CD4-positive, alpha-beta T cell (primary cell): ENCODE results near the gene UBE2D2. TPM values are rescaled to one million over a fixed set of nuclear protein-coding genes. Genes with fewer than 3 reads are reported as not detected.

Experiments used
- ATAC-seq: fragments of 200-7000 bp; cut with Tn5 transposase; one replicate; pipeline ENCODE4 v1.10.0; 2022; ENCODE audit warnings: mild to moderate bottlenecking; ENCODE audit not compliant: poor library complexity
- CTCF ChIA-PET: fragments of 350-600 bp; sonication (Branson Sonifier 250); formaldehyde crosslinking; loops from one replicate; lab custom pipeline; 2021; ENCODE audit warnings: antibody characterized with exemption, inconsistent platforms; lab: Charles Lee
- POLR2A ChIA-PET: fragments of 350-600 bp; sonication (Branson Sonifier 250); formaldehyde crosslinking; loops from one replicate; lab custom pipeline; 2021; ENCODE audit warnings: antibody characterized with exemption, inconsistent platforms; lab: Charles Lee
- DNase-seq, 14 experiments: peaks; one replicate each; pipeline ENCODE4 v3.0.0-alpha.2; 2013 to 2020; ENCODE audit warnings: mixed read lengths in 2 of 14
- H3K27ac ChIP-seq, 2 donors: one replicate each; pipeline versions ENCODE4 v1.5.1 to v1.7.0; 2013; ENCODE audit warnings: low read length in 2 of 2, low read depth in 1 of 2, mild to moderate bottlenecking in 1 of 2
- H3K27me3 ChIP-seq, 2 experiments: 1 replicate in 1 of 2; 2 replicates in 1 of 2; pipeline versions ENCODE4 v1.6.1 to v1.7.0; 2013; ENCODE audit warnings: low read length in 2 of 2, control low read depth in 1 of 2, mild to moderate bottlenecking in 1 of 2, moderate library complexity in 1 of 2; ENCODE audit not compliant: insufficient read depth in 2 of 2, control insufficient read depth in 1 of 2
- H3K36me3 ChIP-seq: one replicate; pipeline ENCODE4 v1.6.1; 2013; ENCODE audit warnings: low read length, control low read depth; ENCODE audit not compliant: insufficient read depth
- H3K4me1 ChIP-seq: one replicate; pipeline ENCODE4 v1.6.1; 2013; ENCODE audit warnings: low read length, control low read depth; ENCODE audit not compliant: insufficient read depth
- H3K4me3 ChIP-seq: one replicate; pipeline ENCODE4 v1.5.1; 2013; ENCODE audit warnings: mild to moderate bottlenecking, low read length, moderate library complexity
- H3K9me3 ChIP-seq, 2 experiments: 1 replicate in 1 of 2; 2 replicates in 1 of 2; pipeline versions ENCODE4 v1.6.1 to v1.7.0; 2013; ENCODE audit warnings: low read length in 2 of 2, mild to moderate bottlenecking in 2 of 2, control low read depth in 1 of 2, moderate library complexity in 1 of 2; ENCODE audit not compliant: control insufficient read depth in 1 of 2, insufficient read depth in 1 of 2
- H3K27ac Mint-ChIP-seq: one replicate; pipeline ENCODE4 v1.8.0; 2020; ENCODE audit warnings: mixed read lengths
- H3K27me3 Mint-ChIP-seq: one replicate; pipeline ENCODE4 v1.8.0; 2021; ENCODE audit warnings: mixed read lengths
- H3K36me3 Mint-ChIP-seq: one replicate; pipeline ENCODE4 v1.8.0; 2021; ENCODE audit warnings: low read depth, mixed read lengths
- H3K4me1 Mint-ChIP-seq: one replicate; pipeline ENCODE4 v1.8.0; 2021; ENCODE audit warnings: low read depth, mixed read lengths
- H3K4me3 Mint-ChIP-seq: one replicate; pipeline ENCODE4 v1.8.0; 2020; ENCODE audit warnings: mild to moderate bottlenecking, mixed read lengths
- H3K9me3 Mint-ChIP-seq: one replicate; pipeline ENCODE4 v1.8.0; 2020; ENCODE audit warnings: mixed read lengths
- intact Hi-C, 2 experiments: fragments of 100-400 bp; cut with DNase I in 1 of 2; cut with micrococcal nuclease in 1 of 2; formaldehyde crosslinking; loops; one replicate each; pipeline versions ENCODE4 v1.15.1 to v1.9.0; 2023 to 2025; cut with DNase I, micrococcal nuclease
- total RNA-seq, 174 experiments: library from RNA in 2 of 174; stranded (reverse) in 2 of 174; gene quantifications; one replicate each; pipeline ENCODE4 v1.2.3 and lab custom pipeline; 2021 to 2026
- TF ChIP-seq, protein P1 (sequence below): fragments of 200-600 bp; IDR thresholded peaks from one replicate; pipeline ENCODE4 v1.8.0; 2022; ENCODE audit warnings: antibody characterized with exemption, mild to moderate bottlenecking

The UBE2D2 gene
- total RNA-seq, 2 experiments from 2014 or later, result 164 to 174 TPM

DNA sequence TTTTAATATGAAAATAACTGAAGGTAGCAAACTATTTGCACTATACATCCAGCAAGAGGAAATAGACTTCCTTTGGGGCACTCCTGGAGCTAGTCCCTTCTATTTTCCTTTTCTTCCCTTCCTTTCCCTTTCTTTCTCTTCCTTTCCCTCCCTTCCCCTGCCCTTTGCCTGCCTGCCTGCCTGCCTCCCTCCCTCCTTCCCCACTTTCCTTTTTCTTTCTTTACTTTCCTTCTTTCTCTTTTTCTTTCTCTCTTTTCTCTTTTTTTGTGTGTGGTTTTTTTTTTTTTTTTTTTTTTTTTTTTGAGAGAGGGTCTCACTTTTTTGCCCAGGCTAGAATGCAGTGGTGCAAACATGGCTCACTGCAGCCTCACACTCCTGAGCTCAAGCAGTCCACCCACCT, 69.7 kb downstream of the UBE2D2 start:
- no peaks in the 10 kb centered on the region for H3K27me3 Mint-ChIP-seq
- H3K4me3 Mint-ChIP-seq, result no peak overlapping the region
- Histone ChIP-seq H3K4me3 (no peak overlapping the region), H3K9me3 (no peaks in the 10 kb centered on the region), H3K4me1 (peaks cover 23% of the 10 kb centered on the region), H3K27ac (no peak overlapping the region), H3K27me3 (no peaks in the 10 kb centered on the region), H3K36me3 (peaks cover 42% of the 10 kb centered on the region)
- ChIA-PET CTCF (interaction anchor here (0.7 to 11.4 kb wide), 2 partner anchors 136 to 1284 kb away, joined by 4 to 172 read pairs; no protein-coding TSS in a partner anchor), POLR2A (no interaction called here)
- no peak for DNase-seq
- H3K36me3 Mint-ChIP-seq, result peaks cover 46% of the 10 kb centered on the region
- H3K27ac Mint-ChIP-seq, result no peak overlapping the region
- H3K4me1 Mint-ChIP-seq, result peaks cover 30% of the 10 kb centered on the region
- no peaks in the 10 kb centered on the region for H3K9me3 Mint-ChIP-seq
- intact Hi-C loops, result loop anchor here (5.0 to 10.0 kb wide), 3 partner anchors 54 to 214 kb away; no protein-coding TSS in a partner anchor
- ATAC-seq, result no peak
- TF ChIP-seq, protein P1, sequence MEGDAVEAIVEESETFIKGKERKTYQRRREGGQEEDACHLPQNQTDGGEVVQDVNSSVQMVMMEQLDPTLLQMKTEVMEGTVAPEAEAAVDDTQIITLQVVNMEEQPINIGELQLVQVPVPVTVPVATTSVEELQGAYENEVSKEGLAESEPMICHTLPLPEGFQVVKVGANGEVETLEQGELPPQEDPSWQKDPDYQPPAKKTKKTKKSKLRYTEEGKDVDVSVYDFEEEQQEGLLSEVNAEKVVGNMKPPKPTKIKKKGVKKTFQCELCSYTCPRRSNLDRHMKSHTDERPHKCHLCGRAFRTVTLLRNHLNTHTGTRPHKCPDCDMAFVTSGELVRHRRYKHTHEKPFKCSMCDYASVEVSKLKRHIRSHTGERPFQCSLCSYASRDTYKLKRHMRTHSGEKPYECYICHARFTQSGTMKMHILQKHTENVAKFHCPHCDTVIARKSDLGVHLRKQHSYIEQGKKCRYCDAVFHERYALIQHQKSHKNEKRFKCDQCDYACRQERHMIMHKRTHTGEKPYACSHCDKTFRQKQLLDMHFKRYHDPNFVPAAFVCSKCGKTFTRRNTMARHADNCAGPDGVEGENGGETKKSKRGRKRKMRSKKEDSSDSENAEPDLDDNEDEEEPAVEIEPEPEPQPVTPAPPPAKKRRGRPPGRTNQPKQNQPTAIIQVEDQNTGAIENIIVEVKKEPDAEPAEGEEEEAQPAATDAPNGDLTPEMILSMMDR, result no peak

DNA sequence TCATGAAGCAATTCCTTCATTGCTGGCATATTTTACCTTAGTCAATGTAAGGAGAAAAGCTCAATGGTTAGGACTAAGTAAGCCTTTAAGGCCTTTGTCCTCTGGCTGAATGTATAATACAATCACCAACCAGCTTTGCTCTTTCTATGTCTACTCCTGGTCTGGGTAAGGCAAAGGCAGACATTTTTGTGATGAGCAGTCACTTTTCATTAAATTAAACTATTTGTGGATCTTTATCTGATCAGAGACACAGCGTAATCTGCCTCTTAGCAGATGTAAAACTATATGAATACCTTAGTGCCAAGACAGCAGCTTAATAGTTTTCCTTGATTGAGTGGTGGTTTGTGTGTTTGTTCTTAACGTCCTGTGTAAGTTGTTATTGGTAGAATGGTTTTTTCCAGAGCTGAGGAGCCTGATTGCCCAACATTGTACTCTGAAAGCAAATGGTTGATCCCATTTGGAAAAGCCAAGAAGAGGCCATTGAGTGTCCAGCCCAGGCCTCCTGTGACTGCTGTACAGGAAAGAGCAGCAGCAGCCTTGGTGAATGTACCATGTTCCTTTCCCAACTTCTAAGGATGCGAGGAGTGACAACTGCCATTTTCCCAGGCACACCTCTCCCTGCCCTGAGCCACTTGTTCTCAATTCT, 70.5 kb downstream of the UBE2D2 start:
- no peak for ATAC-seq
- H3K4me1 ChIP-seq, result peaks cover 31% of the 10 kb centered on the region
- Mint-ChIP-seq H3K27ac (no peak overlapping the region), H3K27me3 (no peaks in the 10 kb centered on the region), H3K4me1 (peaks cover 38% of the 10 kb centered on the region), H3K4me3 (no peak overlapping the region), H3K9me3 (no peaks in the 10 kb centered on the region), H3K36me3 (peaks cover 38% of the 10 kb centered on the region)
- peaks cover 34% of the 10 kb centered on the region for H3K36me3 ChIP-seq
- intact Hi-C loops, result loop anchor here (5.0 to 10.0 kb wide), 3 partner anchors 54 to 213 kb away; no protein-coding TSS in a partner anchor
- POLR2A ChIA-PET, result interaction anchor here (1.5 to 2.8 kb wide), 2 partner anchors 56 to 66 kb away, joined by 3 to 8 read pairs; no protein-coding TSS in a partner anchor
- H3K4me3 ChIP-seq, result no peak overlapping the region
- no peak overlapping the region for H3K27ac ChIP-seq
- H3K27me3 ChIP-seq, result no peaks in the 10 kb centered on the region
- DNase-seq, result no peak
- H3K9me3 ChIP-seq, result no peaks in the 10 kb centered on the region
- CTCF ChIA-PET, result interaction anchor here (2.2 to 11.4 kb wide), 2 partner anchors 18 to 135 kb away, joined by 22 to 172 read pairs; partner anchors contain the start of gene CXXC5
- TF ChIP-seq, protein P1, result no peak

DNA sequence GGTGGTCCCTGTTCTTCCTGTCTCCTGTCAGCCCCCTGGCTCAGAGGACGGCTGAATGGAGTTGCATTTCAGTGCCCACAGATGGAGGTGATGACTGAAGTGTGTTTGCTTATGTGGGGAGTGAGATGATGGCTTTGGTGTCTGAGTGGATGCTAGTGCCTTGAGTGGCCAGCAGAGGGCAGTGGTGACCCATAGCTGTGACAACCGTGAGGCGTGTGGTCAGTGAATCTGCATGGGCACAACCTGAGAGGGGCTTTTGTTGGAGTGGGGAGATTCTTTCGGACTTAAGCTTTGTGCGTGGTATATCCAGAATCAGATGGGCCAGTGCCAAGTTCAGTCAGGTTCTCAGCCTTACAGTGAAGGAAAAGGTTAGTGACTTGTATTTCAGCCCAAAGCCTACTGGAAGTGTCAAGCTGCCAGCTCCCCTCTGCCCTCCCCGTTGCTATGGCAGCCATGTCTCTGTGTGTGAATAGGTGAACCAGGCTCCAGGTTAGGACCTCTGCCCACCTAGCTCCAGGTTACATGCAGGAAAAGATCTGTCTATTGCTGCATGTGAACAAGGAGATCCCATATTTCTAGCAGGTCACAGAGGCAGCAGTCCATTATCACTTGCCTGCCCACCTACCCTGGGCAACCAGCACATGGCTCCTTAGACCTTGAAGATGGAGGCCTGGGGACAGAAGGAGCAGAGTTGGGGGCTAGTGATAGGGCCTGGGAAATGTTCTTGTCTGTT, 72.3 kb downstream of the UBE2D2 start:
- peak; percentile 39 to 87 (median 54) for DNase-seq
- H3K27ac Mint-ChIP-seq, result no peak overlapping the region
- peaks cover 37% of the 10 kb centered on the region for H3K4me1 Mint-ChIP-seq
- H3K4me3 ChIP-seq, result no peak overlapping the region
- H3K9me3 Mint-ChIP-seq, result no peaks in the 10 kb centered on the region
- CTCF ChIA-PET, result interaction anchor here (0.6 to 11.4 kb wide), 15 partner anchors 17 to 556 kb away, joined by 3 to 172 read pairs (median 4); partner anchors contain the start of genes CXXC5 and UBE2D2
- no peak overlapping the region for H3K4me3 Mint-ChIP-seq
- H3K27ac ChIP-seq, result no peak overlapping the region
- H3K9me3 ChIP-seq, result no peaks in the 10 kb centered on the region
- TF ChIP-seq, protein P1, result peak; percentile 89
- ATAC-seq, result peak; percentile 47
- intact Hi-C loops, result loop anchor here (1.0 to 10.0 kb wide), 5 partner anchors 56 to 211 kb away; no protein-coding TSS in a partner anchor
- H3K36me3 Mint-ChIP-seq, result peaks cover 20% of the 10 kb centered on the region
- POLR2A ChIA-PET, result interaction anchor here (1.1 to 2.8 kb wide), 7 partner anchors 12 to 140 kb away, joined by 3 to 8 read pairs (median 3); partner anchors contain the start of gene UBE2D2
- no peaks in the 10 kb centered on the region for H3K27me3 Mint-ChIP-seq
- H3K36me3 ChIP-seq, result peaks cover 17% of the 10 kb centered on the region
- H3K27me3 ChIP-seq, result no peaks in the 10 kb centered on the region
- H3K4me1 ChIP-seq, result peaks cover 49% of the 10 kb centered on the region
